Measurements from ENCODE around the gene ECM2.

Gene ECM2

GRCh38 chr9:92508018-92508820 is 27.6 kb downstream of the ECM2 start:
- no peaks in the 10 kb centered on the region for H3K9me2 ChIP-seq (replicated peaks; ENCODE audit: insufficient read depth, low read length)
- no peaks in the 10 kb centered on the region for H3F3A ChIP-seq (ENCODE audit: insufficient read depth, low read length)
- no peaks in the 10 kb centered on the region for H3K27me3 ChIP-seq (replicated peaks; ENCODE audit: insufficient read depth, low read length)
- H3K4me1 ChIP-seq (ENCODE audit: low read length) = peaks cover 6% of the 10 kb centered on the region; the same call in 1 of the 2 replicates
- H2AFZ ChIP-seq (ENCODE audit: low read length) = no peak overlapping the region
- H3K9me3 ChIP-seq (replicated peaks; ENCODE audit: insufficient read depth, low read length) = no peaks in the 10 kb centered on the region
- no peak for TF ChIP-seq EZH2phosphoT487 (IDR thresholded peaks at IDR 0.05; ENCODE audit: low read length)
- TF ChIP-seq EZH2 (optimal IDR thresholded peaks at IDR 0.05; ENCODE audit: low read depth, low read length) = no peak
- no peak for TF ChIP-seq CTCF (IDR thresholded peaks at IDR 0.05; ENCODE audit: low read length)
- no peak overlapping the region for H3K27ac ChIP-seq (ENCODE audit: low read length)
- no peaks in the 10 kb centered on the region for H4K20me1 ChIP-seq (ENCODE audit: insufficient read depth, low read length)
- no peaks in the 10 kb centered on the region for H3K36me3 ChIP-seq (replicated peaks; ENCODE audit: insufficient read depth, low read length)
- DNase-seq = no peak
- H3K4me3 ChIP-seq (ENCODE audit: low read length) = no peak overlapping the region
- H3K4me2 ChIP-seq (ENCODE audit: low read depth, low read length) = no peak overlapping the region
- H3K79me2 ChIP-seq (ENCODE audit: low read length) = no peaks in the 10 kb centered on the region
- no peak overlapping the region for H3K9ac ChIP-seq (ENCODE audit: low read length)

GRCh38 chr9:92507496-92507895 is 28.3 kb downstream of the ECM2 start:
- no peak for DNase-seq
- Histone ChIP-seq H3K9ac (ENCODE audit: low read length) (no peak overlapping the region), H3K4me3 (ENCODE audit: low read length) (no peak overlapping the region), H4K20me1 (ENCODE audit: insufficient read depth, low read length) (no peaks in the 10 kb centered on the region), H3K27me3 (replicated peaks; ENCODE audit: insufficient read depth, low read length) (no peaks in the 10 kb centered on the region), H3K9me2 (replicated peaks; ENCODE audit: insufficient read depth, low read length) (no peaks in the 10 kb centered on the region), H3F3A (ENCODE audit: insufficient read depth, low read length) (no peaks in the 10 kb centered on the region), H3K36me3 (replicated peaks; ENCODE audit: insufficient read depth, low read length) (no peaks in the 10 kb centered on the region), H3K4me2 (ENCODE audit: low read depth, low read length) (no peak overlapping the region), H3K27ac (ENCODE audit: low read length) (no peak overlapping the region), H2AFZ (ENCODE audit: low read length) (no peak overlapping the region), H3K4me1 (ENCODE audit: low read length) (peaks cover 3% of the 10 kb centered on the region; the same call in 1 of the 2 replicates), H3K9me3 (replicated peaks; ENCODE audit: insufficient read depth, low read length) (no peaks in the 10 kb centered on the region), H3K79me2 (ENCODE audit: low read length) (no peaks in the 10 kb centered on the region)
- TF ChIP-seq EZH2phosphoT487 (IDR thresholded peaks at IDR 0.05; ENCODE audit: low read length) (no peak), EZH2 (optimal IDR thresholded peaks at IDR 0.05; ENCODE audit: low read depth, low read length) (no peak), CTCF (IDR thresholded peaks at IDR 0.05; ENCODE audit: low read length) (no peak)

- H3K79me2 ChIP-seq (ENCODE audit: low read length) = no peaks in the 10 kb centered on the region
- H3K4me2 ChIP-seq (ENCODE audit: low read depth, low read length) = no peak overlapping the region
- no peaks in the 10 kb centered on the region for H4K20me1 ChIP-seq (ENCODE audit: insufficient read depth, low read length)
- TF ChIP-seq EZH2phosphoT487 (IDR thresholded peaks at IDR 0.05; ENCODE audit: low read length) (no peak), CTCF (IDR thresholded peaks at IDR 0.05; ENCODE audit: low read length) (no peak), EZH2 (optimal IDR thresholded peaks at IDR 0.05; ENCODE audit: low read depth, low read length) (no peak)
- no peak overlapping the region for H2AFZ ChIP-seq (ENCODE audit: low read length)
- no peaks in the 10 kb centered on the region for H3K9me3 ChIP-seq (replicated peaks; ENCODE audit: insufficient read depth, low read length)
- no peaks in the 10 kb centered on the region for H3K27me3 ChIP-seq (replicated peaks; ENCODE audit: insufficient read depth, low read length)
- H3K4me3 ChIP-seq (ENCODE audit: low read length) = no peak overlapping the region
- DNase-seq = no peak
- no peaks in the 10 kb centered on the region for H3F3A ChIP-seq (ENCODE audit: insufficient read depth, low read length)
- no peaks in the 10 kb centered on the region for H3K36me3 ChIP-seq (replicated peaks; ENCODE audit: insufficient read depth, low read length)
- H3K4me1 ChIP-seq (ENCODE audit: low read length) = peaks cover 3% of the 10 kb centered on the region; the same call in 1 of the 2 replicates
- H3K9ac ChIP-seq (ENCODE audit: low read length) = no peak overlapping the region
- H3K27ac ChIP-seq (ENCODE audit: low read length) = no peak overlapping the region
- no peaks in the 10 kb centered on the region for H3K9me2 ChIP-seq (replicated peaks; ENCODE audit: insufficient read depth, low read length)
These were observed 28.8 kb downstream of the ECM2 start for GRCh38 chr9:92507005-92507404.

All from MM.1S (cell line).